ENCODE results near the gene EDC3.

The EDC3 gene

GRCh38 chr15:74595271-74595670 lies 100.6 kb downstream of the EDC3 start:
- no peak overlapping the region for H3K27ac ChIP-seq
- H3K27me3 ChIP-seq = no peaks in the 10 kb centered on the region
- H3K4me3 ChIP-seq (ENCODE audit: low read depth in 1 of 2, low read length in 1 of 2) = no peak overlapping the region
- peaks cover 7 to 13% of the 10 kb centered on the region in 2 experiments for H3K4me1 ChIP-seq (ENCODE audit: control insufficient read depth in 1 of 2, insufficient read depth in 1 of 2, low read depth in 1 of 2, low read length in 1 of 2)
- peaks cover 72% of the 10 kb centered on the region for H3K36me3 ChIP-seq
- H3K9me3 ChIP-seq = no peaks in the 10 kb centered on the region
- TF ChIP-seq CTCF (IDR thresholded peaks at IDR 0.05) = no peak

- H3K27me3 ChIP-seq = no peaks in the 10 kb centered on the region
- H3K4me3 ChIP-seq (ENCODE audit: low read depth in 1 of 2, low read length in 1 of 2) = no peak overlapping the region
- H3K36me3 ChIP-seq = peaks cover 80% of the 10 kb centered on the region
- TF ChIP-seq CTCF (IDR thresholded peaks at IDR 0.05) = no peak
- H3K27ac ChIP-seq = no peak overlapping the region
- H3K4me1 ChIP-seq (ENCODE audit: control insufficient read depth in 1 of 2, insufficient read depth in 1 of 2, low read depth in 1 of 2, low read length in 1 of 2) = peaks cover 7 to 20% of the 10 kb centered on the region in 2 experiments
- H3K9me3 ChIP-seq = no peaks in the 10 kb centered on the region
These were observed 101.4 kb downstream of the EDC3 start for GRCh38 chr15:74594455-74594854.

GRCh38 chr15:74593122-74593521 lies 102.7 kb downstream of the EDC3 start:
- no peak for TF ChIP-seq CTCF (IDR thresholded peaks at IDR 0.05)
- H3K36me3 ChIP-seq = peaks cover 84% of the 10 kb centered on the region
- no peak overlapping the region for H3K27ac ChIP-seq
- H3K4me3 ChIP-seq (ENCODE audit: low read depth in 1 of 2, low read length in 1 of 2) = no peak overlapping the region
- no peaks in the 10 kb centered on the region for H3K27me3 ChIP-seq
- peaks cover 0 to 17% of the 10 kb centered on the region in 2 experiments for H3K4me1 ChIP-seq (ENCODE audit: control insufficient read depth in 1 of 2, insufficient read depth in 1 of 2, low read depth in 1 of 2, low read length in 1 of 2)
- no peaks in the 10 kb centered on the region for H3K9me3 ChIP-seq

- Histone ChIP-seq H3K9me3 (no peaks in the 10 kb centered on the region), H3K27ac (no peak overlapping the region), H3K27me3 (no peaks in the 10 kb centered on the region), H3K36me3 (peaks cover 89% of the 10 kb centered on the region), H3K4me3 (ENCODE audit: low read depth in 1 of 2, low read length in 1 of 2) (no peak overlapping the region), H3K4me1 (ENCODE audit: control insufficient read depth in 1 of 2, insufficient read depth in 1 of 2, low read depth in 1 of 2, low read length in 1 of 2) (peaks cover 0 to 15% of the 10 kb centered on the region in 2 experiments)
- no peak for TF ChIP-seq CTCF (IDR thresholded peaks at IDR 0.05)
These were observed 103.6 kb downstream of the EDC3 start for GRCh38 chr15:74592222-74592621.

GRCh38 chr15:74589826-74590225 lies 106.0 kb downstream of the EDC3 start:
- Histone ChIP-seq H3K9me3 (no peaks in the 10 kb centered on the region), H3K4me3 (ENCODE audit: low read depth in 1 of 2, low read length in 1 of 2) (no peak overlapping the region), H3K36me3 (peaks cover 89% of the 10 kb centered on the region), H3K27me3 (no peaks in the 10 kb centered on the region), H3K27ac (no peak overlapping the region), H3K4me1 (ENCODE audit: control insufficient read depth in 1 of 2, insufficient read depth in 1 of 2, low read depth in 1 of 2, low read length in 1 of 2) (peaks cover 0 to 15% of the 10 kb centered on the region in 2 experiments)
- TF ChIP-seq CTCF (IDR thresholded peaks at IDR 0.05) = no peak

GRCh38 chr15:74585857-74586256 lies 110.0 kb downstream of the EDC3 start:
- H3K4me3 ChIP-seq (ENCODE audit: low read depth in 1 of 2, low read length in 1 of 2) = no peak overlapping the region
- TF ChIP-seq CTCF (IDR thresholded peaks at IDR 0.05) = no peak
- H3K9me3 ChIP-seq = no peaks in the 10 kb centered on the region
- peaks cover 86% of the 10 kb centered on the region for H3K36me3 ChIP-seq
- H3K27ac ChIP-seq = no peak overlapping the region
- H3K27me3 ChIP-seq = no peaks in the 10 kb centered on the region
- peaks cover 0 to 15% of the 10 kb centered on the region in 2 experiments for H3K4me1 ChIP-seq (ENCODE audit: control insufficient read depth in 1 of 2, insufficient read depth in 1 of 2, low read depth in 1 of 2, low read length in 1 of 2)
